ENCODE measurements around the gene TARS3. TPM values are rescaled to one million over a fixed set of nuclear protein-coding genes. Genes with fewer than 3 reads are reported as not detected.

TARS3 gene
- total RNA-seq, 1 experiment from 2014 or later, result 12.4 TPM

DNA sequence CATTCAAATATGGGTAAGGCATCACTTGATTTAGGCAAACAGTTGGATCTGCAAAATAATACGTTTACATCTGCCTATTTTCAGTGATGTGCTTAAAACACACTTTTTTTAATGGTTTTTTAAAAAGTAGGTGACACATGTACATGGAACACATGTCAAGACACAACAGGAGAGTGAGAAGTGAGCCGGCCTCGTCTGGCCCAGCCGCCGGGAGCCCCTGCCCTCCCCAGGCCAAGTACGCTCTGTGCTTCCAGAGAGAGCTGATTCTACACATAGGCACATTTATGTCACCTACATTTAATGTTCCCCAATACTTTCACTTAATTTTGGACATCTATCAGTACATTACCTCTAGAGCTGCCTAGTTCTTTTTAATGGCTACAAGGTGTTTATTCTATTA lies 75.9 kb downstream of the TARS3 start:
- POLR2A ChIA-PET, result no interaction called here
- H3K36me3 ChIP-seq (ENCODE audit: control insufficient read depth, insufficient read depth, low read length), result peaks cover 43% of the 10 kb centered on the region
- BruUV-seq (replicated peaks), result no TSS peak
- intact Hi-C loops (cut with micrococcal nuclease; ENCODE audit: unreplicated experiment) (no loop called here), in situ Hi-C loops (cut with HindIII; ENCODE audit: low pct_unique_long_range_greater_than_20kb, low sequenced_read_pairs) (no loop called here)
- TF ChIP-seq CTCF (IDR thresholded peaks at IDR 0.05), result no peak
- TF ChIP-seq, protein P1, sequence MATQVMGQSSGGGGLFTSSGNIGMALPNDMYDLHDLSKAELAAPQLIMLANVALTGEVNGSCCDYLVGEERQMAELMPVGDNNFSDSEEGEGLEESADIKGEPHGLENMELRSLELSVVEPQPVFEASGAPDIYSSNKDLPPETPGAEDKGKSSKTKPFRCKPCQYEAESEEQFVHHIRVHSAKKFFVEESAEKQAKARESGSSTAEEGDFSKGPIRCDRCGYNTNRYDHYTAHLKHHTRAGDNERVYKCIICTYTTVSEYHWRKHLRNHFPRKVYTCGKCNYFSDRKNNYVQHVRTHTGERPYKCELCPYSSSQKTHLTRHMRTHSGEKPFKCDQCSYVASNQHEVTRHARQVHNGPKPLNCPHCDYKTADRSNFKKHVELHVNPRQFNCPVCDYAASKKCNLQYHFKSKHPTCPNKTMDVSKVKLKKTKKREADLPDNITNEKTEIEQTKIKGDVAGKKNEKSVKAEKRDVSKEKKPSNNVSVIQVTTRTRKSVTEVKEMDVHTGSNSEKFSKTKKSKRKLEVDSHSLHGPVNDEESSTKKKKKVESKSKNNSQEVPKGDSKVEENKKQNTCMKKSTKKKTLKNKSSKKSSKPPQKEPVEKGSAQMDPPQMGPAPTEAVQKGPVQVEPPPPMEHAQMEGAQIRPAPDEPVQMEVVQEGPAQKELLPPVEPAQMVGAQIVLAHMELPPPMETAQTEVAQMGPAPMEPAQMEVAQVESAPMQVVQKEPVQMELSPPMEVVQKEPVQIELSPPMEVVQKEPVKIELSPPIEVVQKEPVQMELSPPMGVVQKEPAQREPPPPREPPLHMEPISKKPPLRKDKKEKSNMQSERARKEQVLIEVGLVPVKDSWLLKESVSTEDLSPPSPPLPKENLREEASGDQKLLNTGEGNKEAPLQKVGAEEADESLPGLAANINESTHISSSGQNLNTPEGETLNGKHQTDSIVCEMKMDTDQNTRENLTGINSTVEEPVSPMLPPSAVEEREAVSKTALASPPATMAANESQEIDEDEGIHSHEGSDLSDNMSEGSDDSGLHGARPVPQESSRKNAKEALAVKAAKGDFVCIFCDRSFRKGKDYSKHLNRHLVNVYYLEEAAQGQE (IDR thresholded peaks at IDR 0.05; ENCODE audit: insufficient read depth in 1 of 2, low read depth in 2 of 2, low read length in 1 of 2), result no peak
- TF ChIP-seq POLR2AphosphoS5 (IDR thresholded peaks at IDR 0.05; ENCODE audit: low read depth, low read length), result no peak
- TF ChIP-seq TCF7L2 (IDR thresholded peaks at IDR 0.05; ENCODE audit: low read depth, low read length), result no peak
- no peak for TF ChIP-seq SIN3A (IDR thresholded peaks at IDR 0.05; ENCODE audit: borderline replicate concordance, insufficient read depth, low read depth, low read length)
- CTCF ChIA-PET, result no interaction called here
- H3K4me3 ChIP-seq (ENCODE audit: low read depth in 2 of 2, low read length in 2 of 2), result no peak overlapping the region
- H3K9me3 ChIP-seq (ENCODE audit: control insufficient read depth, insufficient read depth, low read depth, low read length), result no peaks in the 10 kb centered on the region
- H3K27me3 ChIP-seq (ENCODE audit: control insufficient read depth, insufficient read depth, low read length), result no peaks in the 10 kb centered on the region
- ATAC-seq (no peak), DNase-seq (ENCODE audit: low read depth, low spot score) (no peak)
- peaks cover 15% of the 10 kb centered on the region for H3K4me1 ChIP-seq (ENCODE audit: control insufficient read depth, insufficient read depth, low read length)
- H3K27ac ChIP-seq (ENCODE audit: low read length), result no peak overlapping the region

DNA sequence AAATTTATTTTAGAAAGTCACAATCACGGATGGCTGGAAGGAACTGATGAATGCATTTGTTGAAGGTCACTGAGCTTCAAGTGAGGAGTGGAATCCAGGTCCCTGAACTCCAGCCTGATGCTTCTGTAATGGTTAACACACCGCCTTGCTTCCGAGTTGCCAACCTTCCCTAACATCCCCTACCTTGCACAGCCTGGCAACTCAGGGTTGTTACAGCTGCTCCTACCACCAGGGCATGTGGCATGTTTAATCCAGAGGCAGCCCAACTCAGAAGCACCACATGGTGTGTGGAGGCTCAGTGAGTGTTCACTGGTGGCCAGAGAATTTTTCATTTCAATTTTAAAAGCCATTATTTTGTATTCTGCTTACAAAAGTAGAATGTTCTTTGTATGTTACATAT lies 77.0 kb downstream of the TARS3 start:
- POLR2A ChIA-PET, result no interaction called here
- no peak for ATAC-seq

More for the DNA sequence above, 77.0 kb downstream of the TARS3 start:
- Histone ChIP-seq H3K27me3 (ENCODE audit: control insufficient read depth, insufficient read depth, low read length) (no peaks in the 10 kb centered on the region), H3K36me3 (ENCODE audit: control insufficient read depth, insufficient read depth, low read length) (peaks cover 43% of the 10 kb centered on the region), H3K4me3 (ENCODE audit: low read depth in 2 of 2, low read length in 2 of 2) (no peak overlapping the region), H3K27ac (ENCODE audit: low read length) (no peak overlapping the region), H3K4me1 (ENCODE audit: control insufficient read depth, insufficient read depth, low read length) (peaks cover 14% of the 10 kb centered on the region), H3K9me3 (ENCODE audit: control insufficient read depth, insufficient read depth, low read depth, low read length) (no peaks in the 10 kb centered on the region)
- CTCF ChIA-PET, result no interaction called here
- intact Hi-C loops (cut with micrococcal nuclease; ENCODE audit: unreplicated experiment) (no loop called here), in situ Hi-C loops (cut with HindIII; ENCODE audit: low pct_unique_long_range_greater_than_20kb, low sequenced_read_pairs) (no loop called here)
- DNase-seq (ENCODE audit: low read depth, low spot score), result no peak
- BruUV-seq (replicated peaks), result no TSS peak
- no peak for TF ChIP-seq CTCF (IDR thresholded peaks at IDR 0.05)
- no peak for TF ChIP-seq POLR2AphosphoS5 (IDR thresholded peaks at IDR 0.05; ENCODE audit: low read depth, low read length)
- no peak for TF ChIP-seq SIN3A (IDR thresholded peaks at IDR 0.05; ENCODE audit: borderline replicate concordance, insufficient read depth, low read depth, low read length)
- no peak for TF ChIP-seq TCF7L2 (IDR thresholded peaks at IDR 0.05; ENCODE audit: low read depth, low read length)
- TF ChIP-seq, protein P1 (IDR thresholded peaks at IDR 0.05; ENCODE audit: insufficient read depth in 1 of 2, low read depth in 2 of 2, low read length in 1 of 2), result no peak

Measured in Panc1 (cell line).